ENCODE measurements around the gene PAX8.

DNA sequence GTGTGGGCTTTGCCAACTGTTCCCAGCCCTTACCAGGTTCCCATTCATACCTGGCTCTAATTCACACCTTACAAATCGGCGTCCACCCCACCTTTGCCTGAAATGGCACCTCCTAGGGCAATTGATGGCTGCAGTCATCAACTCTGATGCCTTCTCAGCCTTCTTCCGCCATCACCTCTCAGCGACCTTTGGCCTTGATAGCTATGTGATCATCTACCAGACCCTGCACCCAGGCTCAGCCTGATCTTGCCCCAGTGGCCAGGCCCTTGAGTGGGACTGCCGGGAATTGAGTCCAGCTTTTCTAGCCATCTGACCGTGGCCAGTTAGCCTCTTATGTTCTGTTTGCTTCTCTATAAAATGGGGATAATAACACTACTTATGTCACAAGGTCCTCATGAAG lies 72.5 kb downstream of the PAX8 start:
- TF ChIP-seq, protein P1, sequence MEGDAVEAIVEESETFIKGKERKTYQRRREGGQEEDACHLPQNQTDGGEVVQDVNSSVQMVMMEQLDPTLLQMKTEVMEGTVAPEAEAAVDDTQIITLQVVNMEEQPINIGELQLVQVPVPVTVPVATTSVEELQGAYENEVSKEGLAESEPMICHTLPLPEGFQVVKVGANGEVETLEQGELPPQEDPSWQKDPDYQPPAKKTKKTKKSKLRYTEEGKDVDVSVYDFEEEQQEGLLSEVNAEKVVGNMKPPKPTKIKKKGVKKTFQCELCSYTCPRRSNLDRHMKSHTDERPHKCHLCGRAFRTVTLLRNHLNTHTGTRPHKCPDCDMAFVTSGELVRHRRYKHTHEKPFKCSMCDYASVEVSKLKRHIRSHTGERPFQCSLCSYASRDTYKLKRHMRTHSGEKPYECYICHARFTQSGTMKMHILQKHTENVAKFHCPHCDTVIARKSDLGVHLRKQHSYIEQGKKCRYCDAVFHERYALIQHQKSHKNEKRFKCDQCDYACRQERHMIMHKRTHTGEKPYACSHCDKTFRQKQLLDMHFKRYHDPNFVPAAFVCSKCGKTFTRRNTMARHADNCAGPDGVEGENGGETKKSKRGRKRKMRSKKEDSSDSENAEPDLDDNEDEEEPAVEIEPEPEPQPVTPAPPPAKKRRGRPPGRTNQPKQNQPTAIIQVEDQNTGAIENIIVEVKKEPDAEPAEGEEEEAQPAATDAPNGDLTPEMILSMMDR (IDR thresholded peaks at IDR 0.05; ENCODE audit: low read depth, low read length, poor library complexity, severe bottlenecking) = no peak
- no peak for TF ChIP-seq EZH2phosphoT487 (IDR thresholded peaks at IDR 0.05; ENCODE audit: borderline replicate concordance, low read length)
